Measurements from ENCODE around the gene ARID1B.

ARID1B gene

DNA sequence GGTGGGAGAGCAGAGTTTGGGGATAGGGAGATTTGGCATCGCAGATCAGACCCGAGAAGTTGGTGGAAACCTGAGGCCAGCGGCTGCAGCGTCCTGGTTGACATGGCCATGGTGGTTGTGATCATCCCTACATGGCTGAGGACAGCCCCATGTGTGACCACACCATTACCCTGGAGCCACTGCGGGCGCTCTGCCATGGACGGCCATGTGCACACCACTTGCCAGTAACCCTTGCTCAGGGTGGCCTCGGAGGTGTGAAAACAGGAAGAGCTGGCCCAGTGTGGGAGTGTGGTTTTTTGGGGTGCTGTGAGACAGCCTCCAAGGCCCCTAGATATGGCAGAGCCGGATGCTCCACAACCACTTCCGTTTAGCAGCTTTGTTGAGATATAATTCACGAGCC, 481.7 kb downstream of the ARID1B start:
- H3K4me2 ChIP-seq (ENCODE audit: low read length): no peak overlapping the region
- no peak overlapping the region for H2AFZ ChIP-seq
- H3K4me1 ChIP-seq: no peaks in the 10 kb centered on the region
- H3K9ac ChIP-seq: no peak overlapping the region
- TF ChIP-seq CTCF (IDR thresholded peaks at IDR 0.05): no peak
- no peak overlapping the region for H3K27ac ChIP-seq
- no peaks in the 10 kb centered on the region for H3K27me3 ChIP-seq (ENCODE audit: control insufficient read depth, insufficient read depth, low read length)
- no peaks in the 10 kb centered on the region for H3K79me2 ChIP-seq
- H3K4me3 ChIP-seq (ENCODE audit: low read depth, low read length): no peak overlapping the region
- H3K9me3 ChIP-seq (ENCODE audit: control insufficient read depth, low read length): no peaks in the 10 kb centered on the region
- no peaks in the 10 kb centered on the region for H3K36me3 ChIP-seq (ENCODE audit: control insufficient read depth, insufficient read depth, low read length)

GRCh38 chr6:157259443-157259842, 482.3 kb downstream of the ARID1B start:
- H3K4me1 ChIP-seq: no peaks in the 10 kb centered on the region
- no peaks in the 10 kb centered on the region for H3K27me3 ChIP-seq (ENCODE audit: control insufficient read depth, insufficient read depth, low read length)
- H3K9me3 ChIP-seq (ENCODE audit: control insufficient read depth, low read length): no peaks in the 10 kb centered on the region
- H2AFZ ChIP-seq: no peak overlapping the region
- TF ChIP-seq CTCF (IDR thresholded peaks at IDR 0.05): no peak
- H3K9ac ChIP-seq: no peak overlapping the region
- no peak overlapping the region for H3K4me3 ChIP-seq (ENCODE audit: low read depth, low read length)
- H3K27ac ChIP-seq: no peak overlapping the region
- H3K36me3 ChIP-seq (ENCODE audit: control insufficient read depth, insufficient read depth, low read length): no peaks in the 10 kb centered on the region
- H3K79me2 ChIP-seq: no peaks in the 10 kb centered on the region
- no peak overlapping the region for H3K4me2 ChIP-seq (ENCODE audit: low read length)
